Glomerular visceral epithelial cell (primary cell): ENCODE results near the gene CFAP47.
"Not testable (repeated sequence)": the region's sequence is repeated elsewhere in the genome, so short reads cannot be mapped to it uniquely, and the experiment has no call there.

Experiments used
- DNase-seq: peaks from one replicate; pipeline ENCODE4 v3.0.0-alpha.2; 2016; ENCODE audit errors: extremely low spot score

CFAP47 gene

GRCh38 chrX:35919536-35920309 is at the start of gene CFAP47:
CFAP47 (plus strand) TSS chrX:35919734; CDS start chrX:35919800, 66 bp downstream.
- peak; percentile 15 for DNase-seq

GRCh38 chrX:35880601-35881000 is 38.9 kb upstream of the CFAP47 start:
- no peak for DNase-seq

- DNase-seq, result no peak
These were observed 33.4 kb upstream of the CFAP47 start for GRCh38 chrX:35886135-35886534.

- peak; percentile 52 for DNase-seq
These were observed 28.8 kb upstream of the CFAP47 start for GRCh38 chrX:35890699-35891098.

- not testable (repeated sequence) for DNase-seq
These were observed 67.3 kb downstream of the CFAP47 start for GRCh38 chrX:35986816-35987215.

- no peak for DNase-seq
These were observed 87.7 kb downstream of the CFAP47 start for GRCh38 chrX:36007207-36007606.

- no peak for DNase-seq
These were observed 99.6 kb downstream of the CFAP47 start for GRCh38 chrX:36019125-36019524.

- DNase-seq, result no peak
These were observed 116.0 kb downstream of the CFAP47 start for GRCh38 chrX:36035550-36035949.

GRCh38 chrX:36062778-36063177 is 143.2 kb downstream of the CFAP47 start:
- no peak for DNase-seq

GRCh38 chrX:36071061-36071460 is 151.5 kb downstream of the CFAP47 start:
- DNase-seq, result no peak

GRCh38 chrX:36075009-36075408 is 155.5 kb downstream of the CFAP47 start:
- DNase-seq, result not testable (repeated sequence)

- DNase-seq, result no peak
These were observed 163.7 kb downstream of the CFAP47 start for GRCh38 chrX:36083256-36083655.

- DNase-seq, result peak; percentile 21
These were observed 167.8 kb downstream of the CFAP47 start for GRCh38 chrX:36087366-36087765.

GRCh38 chrX:36088939-36089338 is 169.4 kb downstream of the CFAP47 start:
- not testable (repeated sequence) for DNase-seq

GRCh38 chrX:36102425-36102824 is 182.9 kb downstream of the CFAP47 start:
- no peak for DNase-seq

GRCh38 chrX:36116222-36116621 is 196.7 kb downstream of the CFAP47 start:
- no peak for DNase-seq

- no peak for DNase-seq
These were observed 239.7 kb downstream of the CFAP47 start for GRCh38 chrX:36159254-36159653.

GRCh38 chrX:36160081-36160480 is 240.5 kb downstream of the CFAP47 start:
- DNase-seq, result no peak

- no peak for DNase-seq
These were observed 279.0 kb downstream of the CFAP47 start for GRCh38 chrX:36198575-36198974.

GRCh38 chrX:36199928-36200327 is 280.4 kb downstream of the CFAP47 start:
- no peak for DNase-seq

- no peak for DNase-seq
These were observed 295.4 kb downstream of the CFAP47 start for GRCh38 chrX:36214924-36215323.

- no peak for DNase-seq
These were observed 299.3 kb downstream of the CFAP47 start for GRCh38 chrX:36218801-36219200.

GRCh38 chrX:36234840-36235528 is 315.4 kb downstream of the CFAP47 start:
- DNase-seq, result not testable (repeated sequence)
